Liver (tissue), 3 donors: Measurements from ENCODE around the gene XPR1.

Experiments
- GABPA ChIP-seq, 2 donors: IDR thresholded peaks in 1 of 2; conservative IDR thresholded peaks in 1 of 2; 2 replicates each; pipeline ENCODE4 v1.6.1; 2016; ENCODE audit warnings: antibody characterized with exemption in 2 of 2, mild to moderate bottlenecking in 1 of 2, moderate library complexity in 1 of 2
- HNF4A ChIP-seq, 2 donors: conservative IDR thresholded peaks; 2 replicates each; pipeline ENCODE4 v1.6.1; 2016; ENCODE audit warnings: antibody characterized with exemption in 2 of 2, mild to moderate bottlenecking in 2 of 2
- JUND ChIP-seq, 2 donors: IDR thresholded peaks; 2 replicates each; pipeline ENCODE4 v1.6.1; 2016; ENCODE audit warnings: antibody characterized with exemption in 2 of 2
- NR2F2 ChIP-seq: IDR thresholded peaks from 2 replicates; pipeline ENCODE4 v1.6.1; 2016; ENCODE audit warnings: antibody characterized with exemption
- RAD21 ChIP-seq, 2 donors: IDR thresholded peaks; 2 replicates each; pipeline ENCODE4 v1.6.1; 2016; ENCODE audit warnings: antibody characterized with exemption in 2 of 2, mild to moderate bottlenecking in 2 of 2
- SP1 ChIP-seq: IDR thresholded peaks from 2 replicates; pipeline ENCODE4 v1.6.1; 2018; ENCODE audit warnings: antibody characterized with exemption, mild to moderate bottlenecking
- TAF1 ChIP-seq: conservative IDR thresholded peaks from 2 replicates; pipeline ENCODE4 v1.6.1; 2016; ENCODE audit warnings: antibody characterized with exemption, mild to moderate bottlenecking
- ZBTB33 ChIP-seq: IDR thresholded peaks from 2 replicates; pipeline ENCODE4 v1.6.1; 2016; ENCODE audit warnings: antibody characterized with exemption
- TF ChIP-seq, protein P1 (sequence below): fragments of 150-350 bp; IDR thresholded peaks from 2 replicates; pipeline ENCODE4 v1.5.1; 2017; ENCODE audit warnings: improper control_type of control experiment, low read depth, low read length; ENCODE audit not compliant: missing input control
- TF ChIP-seq, protein P2 (sequence below): IDR thresholded peaks from 2 replicates; pipeline ENCODE4 v1.6.1; 2016; ENCODE audit warnings: antibody characterized with exemption
- TF ChIP-seq, protein P3 (sequence below): IDR thresholded peaks from 2 replicates; pipeline ENCODE4 v1.6.1; 2016; ENCODE audit warnings: antibody characterized with exemption, mild to moderate bottlenecking
- donor health status: healthy.
- donor health status: healthy.

GRCh38 chr1:180899262-180899661, 267.4 kb downstream of the XPR1 start:
- TF ChIP-seq, protein P1, sequence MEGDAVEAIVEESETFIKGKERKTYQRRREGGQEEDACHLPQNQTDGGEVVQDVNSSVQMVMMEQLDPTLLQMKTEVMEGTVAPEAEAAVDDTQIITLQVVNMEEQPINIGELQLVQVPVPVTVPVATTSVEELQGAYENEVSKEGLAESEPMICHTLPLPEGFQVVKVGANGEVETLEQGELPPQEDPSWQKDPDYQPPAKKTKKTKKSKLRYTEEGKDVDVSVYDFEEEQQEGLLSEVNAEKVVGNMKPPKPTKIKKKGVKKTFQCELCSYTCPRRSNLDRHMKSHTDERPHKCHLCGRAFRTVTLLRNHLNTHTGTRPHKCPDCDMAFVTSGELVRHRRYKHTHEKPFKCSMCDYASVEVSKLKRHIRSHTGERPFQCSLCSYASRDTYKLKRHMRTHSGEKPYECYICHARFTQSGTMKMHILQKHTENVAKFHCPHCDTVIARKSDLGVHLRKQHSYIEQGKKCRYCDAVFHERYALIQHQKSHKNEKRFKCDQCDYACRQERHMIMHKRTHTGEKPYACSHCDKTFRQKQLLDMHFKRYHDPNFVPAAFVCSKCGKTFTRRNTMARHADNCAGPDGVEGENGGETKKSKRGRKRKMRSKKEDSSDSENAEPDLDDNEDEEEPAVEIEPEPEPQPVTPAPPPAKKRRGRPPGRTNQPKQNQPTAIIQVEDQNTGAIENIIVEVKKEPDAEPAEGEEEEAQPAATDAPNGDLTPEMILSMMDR, result no peak
- no peak for TF ChIP-seq RAD21 (IDR thresholded peaks at IDR 0.05)
- no peak for TF ChIP-seq SP1
- no peak for TF ChIP-seq TAF1
- no peak for TF ChIP-seq GABPA (IDR thresholded peaks at IDR 0.05 in 1 of 2, conservative IDR thresholded peaks at IDR 0.05 in 1 of 2)
- TF ChIP-seq ZBTB33, result no peak
- TF ChIP-seq, protein P2, sequence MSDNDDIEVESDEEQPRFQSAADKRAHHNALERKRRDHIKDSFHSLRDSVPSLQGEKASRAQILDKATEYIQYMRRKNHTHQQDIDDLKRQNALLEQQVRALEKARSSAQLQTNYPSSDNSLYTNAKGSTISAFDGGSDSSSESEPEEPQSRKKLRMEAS, result no peak
- TF ChIP-seq NR2F2, result no peak
- no peak for TF ChIP-seq JUND (IDR thresholded peaks at IDR 0.05)
- TF ChIP-seq, protein P3, sequence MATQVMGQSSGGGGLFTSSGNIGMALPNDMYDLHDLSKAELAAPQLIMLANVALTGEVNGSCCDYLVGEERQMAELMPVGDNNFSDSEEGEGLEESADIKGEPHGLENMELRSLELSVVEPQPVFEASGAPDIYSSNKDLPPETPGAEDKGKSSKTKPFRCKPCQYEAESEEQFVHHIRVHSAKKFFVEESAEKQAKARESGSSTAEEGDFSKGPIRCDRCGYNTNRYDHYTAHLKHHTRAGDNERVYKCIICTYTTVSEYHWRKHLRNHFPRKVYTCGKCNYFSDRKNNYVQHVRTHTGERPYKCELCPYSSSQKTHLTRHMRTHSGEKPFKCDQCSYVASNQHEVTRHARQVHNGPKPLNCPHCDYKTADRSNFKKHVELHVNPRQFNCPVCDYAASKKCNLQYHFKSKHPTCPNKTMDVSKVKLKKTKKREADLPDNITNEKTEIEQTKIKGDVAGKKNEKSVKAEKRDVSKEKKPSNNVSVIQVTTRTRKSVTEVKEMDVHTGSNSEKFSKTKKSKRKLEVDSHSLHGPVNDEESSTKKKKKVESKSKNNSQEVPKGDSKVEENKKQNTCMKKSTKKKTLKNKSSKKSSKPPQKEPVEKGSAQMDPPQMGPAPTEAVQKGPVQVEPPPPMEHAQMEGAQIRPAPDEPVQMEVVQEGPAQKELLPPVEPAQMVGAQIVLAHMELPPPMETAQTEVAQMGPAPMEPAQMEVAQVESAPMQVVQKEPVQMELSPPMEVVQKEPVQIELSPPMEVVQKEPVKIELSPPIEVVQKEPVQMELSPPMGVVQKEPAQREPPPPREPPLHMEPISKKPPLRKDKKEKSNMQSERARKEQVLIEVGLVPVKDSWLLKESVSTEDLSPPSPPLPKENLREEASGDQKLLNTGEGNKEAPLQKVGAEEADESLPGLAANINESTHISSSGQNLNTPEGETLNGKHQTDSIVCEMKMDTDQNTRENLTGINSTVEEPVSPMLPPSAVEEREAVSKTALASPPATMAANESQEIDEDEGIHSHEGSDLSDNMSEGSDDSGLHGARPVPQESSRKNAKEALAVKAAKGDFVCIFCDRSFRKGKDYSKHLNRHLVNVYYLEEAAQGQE, result no peak
- TF ChIP-seq HNF4A (conservative IDR thresholded peaks at IDR 0.05), result no peak
